H9 (cell line): ENCODE measurements around the gene EML3. TPM values are rescaled to one million over a fixed set of nuclear protein-coding genes. Genes with fewer than 3 reads are reported as not detected.

Source experiments
- DNase-seq: peaks from one replicate; pipeline ENCODE4 v3.0.0-alpha.2; 2017
- H2AFZ ChIP-seq: one replicate; pipeline ENCODE4 v1.6.1; 2013; ENCODE audit warnings: mild to moderate bottlenecking, low read length, control low read depth, moderate library complexity
- H2AK5ac ChIP-seq: 2 replicates; pipeline ENCODE4 v1.6.1; 2013; ENCODE audit warnings: low read length, control low read depth, mixed read lengths; ENCODE audit not compliant: insufficient read length
- H2BK120ac ChIP-seq: one replicate; pipeline ENCODE4 v1.6.1; 2013; ENCODE audit warnings: low read depth, mild to moderate bottlenecking, low read length, control low read depth, inconsistent platforms; ENCODE audit not compliant: poor library complexity, severe bottlenecking
- H2BK12ac ChIP-seq: 2 replicates; pipeline ENCODE4 v1.6.1; 2013; ENCODE audit warnings: low read length, control low read depth, mixed read lengths, low read depth; ENCODE audit not compliant: insufficient read length
- H2BK15ac ChIP-seq: 2 replicates; pipeline ENCODE4 v1.6.1; 2013; ENCODE audit warnings: low read depth, low read length, control low read depth
- H2BK20ac ChIP-seq: one replicate; pipeline ENCODE4 v1.6.1; 2013; ENCODE audit warnings: low read depth, mild to moderate bottlenecking, low read length, control low read depth, inconsistent platforms; ENCODE audit not compliant: poor library complexity, severe bottlenecking
- H2BK5ac ChIP-seq: 2 replicates; pipeline ENCODE4 v1.6.1; 2013; ENCODE audit warnings: low read length, control low read depth, mixed read lengths; ENCODE audit not compliant: insufficient read length
- H3K14ac ChIP-seq: 2 replicates; pipeline ENCODE4 v1.6.1; 2013; ENCODE audit warnings: low read length, control low read depth; ENCODE audit not compliant: insufficient read depth
- H3K18ac ChIP-seq: 2 replicates; pipeline ENCODE4 v1.6.1; 2013; ENCODE audit warnings: low read depth, mild to moderate bottlenecking, mixed read lengths, low read length, control low read depth; ENCODE audit not compliant: insufficient read length
- H3K23ac ChIP-seq: 2 replicates; pipeline ENCODE4 v1.6.1; 2013; ENCODE audit warnings: low read length, control low read depth, mixed read lengths, low read depth; ENCODE audit not compliant: insufficient read length
- H3K23me2 ChIP-seq: 2 replicates; pipeline ENCODE4 v1.6.1; 2013; ENCODE audit warnings: low read depth, mild to moderate bottlenecking, mixed read lengths, low read length, control low read depth; ENCODE audit not compliant: insufficient read length, poor library complexity, severe bottlenecking
- H3K27ac ChIP-seq: 2 replicates; pipeline ENCODE4 v1.5.1; 2013; ENCODE audit warnings: low read length, control low read depth, mixed read lengths, low read depth; ENCODE audit not compliant: insufficient read length
- H3K27me3 ChIP-seq: 2 replicates; pipeline ENCODE4 v1.6.1; 2013; ENCODE audit warnings: low read length, control low read depth, inconsistent platforms; ENCODE audit not compliant: insufficient read depth
- H3K4ac ChIP-seq: 2 replicates; pipeline ENCODE4 v1.6.1; 2013; ENCODE audit warnings: low read depth, mild to moderate bottlenecking, control low read depth, inconsistent platforms, low read length, moderate library complexity
- H3K4me1 ChIP-seq: 2 replicates; pipeline ENCODE4 v1.6.1; 2013; ENCODE audit warnings: low read length, control low read depth, inconsistent platforms; ENCODE audit not compliant: insufficient read depth
- H3K4me2 ChIP-seq: 2 replicates; pipeline ENCODE4 v1.6.1; 2013; ENCODE audit warnings: low read length, control low read depth, mixed read lengths; ENCODE audit not compliant: insufficient read length, insufficient read depth
- H3K56ac ChIP-seq: 2 replicates; pipeline ENCODE4 v1.6.1; 2013; ENCODE audit warnings: low read depth, mild to moderate bottlenecking, mixed read lengths, low read length, control low read depth; ENCODE audit not compliant: insufficient read length
- H3K79me1 ChIP-seq: 2 replicates; pipeline ENCODE4 v1.6.1; 2013; ENCODE audit warnings: low read depth, mild to moderate bottlenecking, moderate library complexity, low read length, control low read depth, inconsistent platforms; ENCODE audit not compliant: insufficient read depth, poor library complexity, severe bottlenecking
- H3K79me2 ChIP-seq: 2 replicates; pipeline ENCODE4 v1.6.1; 2013; ENCODE audit warnings: low read length, control low read depth, inconsistent platforms; ENCODE audit not compliant: insufficient read depth
- H3K9ac ChIP-seq: 2 replicates; pipeline ENCODE4 v1.6.1; 2013; ENCODE audit warnings: low read length, control low read depth, mixed read lengths; ENCODE audit not compliant: insufficient read length; ENCODE audit errors: extremely low read depth
- H3K9me3 ChIP-seq: one replicate; pipeline ENCODE4 v1.6.1; 2013; ENCODE audit warnings: low read depth, low read length, inconsistent platforms; ENCODE audit not compliant: control insufficient read depth
- H3T11ph ChIP-seq: one replicate; pipeline ENCODE4 v1.6.1; 2013; ENCODE audit warnings: mild to moderate bottlenecking, low read length, control low read depth, inconsistent platforms
- H4K20me1 ChIP-seq: one replicate; pipeline ENCODE4 v1.6.1; 2013; ENCODE audit not compliant: control insufficient read depth, insufficient read length, insufficient read depth
- H4K5ac ChIP-seq: 2 replicates; pipeline ENCODE4 v1.6.1; 2013; ENCODE audit warnings: low read depth, mild to moderate bottlenecking, mixed read lengths, low read length, control low read depth; ENCODE audit not compliant: insufficient read length
- H4K8ac ChIP-seq: replicated peaks from 2 replicates; pipeline ENCODE4 v1.6.1; 2013; ENCODE audit warnings: low read length, control low read depth, mixed read lengths, low read depth; ENCODE audit not compliant: insufficient read length
- H4K91ac ChIP-seq: 2 replicates; pipeline ENCODE4 v1.6.1; 2013; ENCODE audit warnings: low read depth, mild to moderate bottlenecking, moderate library complexity, mixed read lengths, low read length, control low read depth; ENCODE audit not compliant: insufficient read length
- H3K27ac Mint-ChIP-seq, 3 experiments: 2 replicates in 2 of 3; 3 replicates in 1 of 3; pipeline ENCODE4 v1.8.0; 2020 to 2021; ENCODE audit warnings: mixed read lengths in 3 of 3, mild to moderate bottlenecking in 1 of 3, moderate library complexity in 1 of 3
- H3K27me3 Mint-ChIP-seq: 2 replicates; pipeline ENCODE4 v1.8.0; 2021; ENCODE audit warnings: low read depth, mild to moderate bottlenecking, moderate library complexity, mixed read lengths
- H3K36me3 Mint-ChIP-seq, 3 experiments: 2 replicates in 2 of 3; 3 replicates in 1 of 3; pipeline ENCODE4 v1.8.0; 2020 to 2021; ENCODE audit warnings: low read depth in 3 of 3, mixed read lengths in 3 of 3; ENCODE audit not compliant: insufficient read depth in 1 of 3
- H3K4me1 Mint-ChIP-seq, 2 experiments: 2 replicates each; pipeline ENCODE4 v1.8.0; 2020; ENCODE audit warnings: mixed read lengths in 2 of 2
- H3K4me3 Mint-ChIP-seq, 2 experiments: 2 replicates in 1 of 2; 3 replicates in 1 of 2; pipeline ENCODE4 v1.8.0; 2020 to 2021; ENCODE audit warnings: mild to moderate bottlenecking in 2 of 2, mixed read lengths in 2 of 2, moderate library complexity in 1 of 2
- H3K9me3 Mint-ChIP-seq, 2 experiments: 2 replicates in 1 of 2; 3 replicates in 1 of 2; pipeline ENCODE4 v1.8.0; 2020; ENCODE audit warnings: mild to moderate bottlenecking in 2 of 2, mixed read lengths in 2 of 2, moderate library complexity in 1 of 2
- CTCF ChIP-seq: fragments of 200-600 bp; sonication (generic); conservative IDR thresholded peaks from 3 replicates; pipeline ENCODE4 v1.8.0; 2021; ENCODE audit warnings: antibody characterized with exemption, mild to moderate bottlenecking
- WGBS: extraction: QIAGEN DNeasy Blood & Tissue Kit; methylation state at CpG from one replicate; pipeline ENCODE4 v1.1.7; 2013; ENCODE audit warnings: missing lambda C conversion rate, low lambda C conversion rate, mixed read lengths; ENCODE audit not compliant: insufficient read length; ENCODE audit errors: extremely low coverage; 5-methylcytosine and 5-hydroxymethylcytosine counted together
- total RNA-seq: library from RNA; stranded (reverse); gene quantifications from 2 replicates; pipeline ENCODE4 v1.2.1, GENCODE V29; 2021

Gene EML3
- total RNA-seq, 1 experiment from 2014 or later: 35.3 TPM

GRCh38 chr11:62553080-62553838 lies 59.3 kb downstream of the EML3 start:
- 0 out of 2 replicates have a peak overlapping the region, but pooled peaks have one; percentile 0 for H2BK15ac ChIP-seq
- peak overlapping the region; percentile 97 for H2BK20ac ChIP-seq
- no peaks in the 10 kb centered on the region for H3K79me2 ChIP-seq
- H2AFZ ChIP-seq: no peak overlapping the region
- Mint-ChIP-seq H3K36me3 (peaks cover 5 to 30% (median 22%) of the 10 kb centered on the region in 3 experiments), H3K4me1 (peaks cover 51 to 66% of the 10 kb centered on the region in 2 experiments), H3K27me3 (peaks cover 33% of the 10 kb centered on the region), H3K9me3 (no peaks in the 10 kb centered on the region; a peak in 1 of 5 replicates), H3K4me3 (peak overlapping the region; percentile 28 to 68), H3K27ac (peak overlapping the region; percentile 74 to 99 (median 95))
- no peak overlapping the region for H4K8ac ChIP-seq
- no peak overlapping the region for H3K56ac ChIP-seq
- peak overlapping the region; percentile 1 for H3K27ac ChIP-seq
- H2BK12ac ChIP-seq: peak overlapping the region; percentile 95
- H3K4me2 ChIP-seq: peak overlapping the region; percentile 44
- peak overlapping the region; percentile 95 for H3K18ac ChIP-seq
- H4K91ac ChIP-seq: peak overlapping the region; percentile 73
- H2AK5ac ChIP-seq: no peak overlapping the region
- no peaks in the 10 kb centered on the region for H3K23me2 ChIP-seq
- H2BK5ac ChIP-seq: no peak overlapping the region
- H3K79me1 ChIP-seq: no peaks in the 10 kb centered on the region
- no peaks in the 10 kb centered on the region for H3K9me3 ChIP-seq
- peaks cover 22% of the 10 kb centered on the region; the same call in 1 of the 2 replicates for H3K4me1 ChIP-seq
- no peak overlapping the region for H4K5ac ChIP-seq
- no peak overlapping the region for H3K23ac ChIP-seq
- H4K20me1 ChIP-seq: peaks cover 2% of the 10 kb centered on the region
- peak; percentile 84 for DNase-seq
- no CpG with 5 or more reads among the region's 15 CpGs for WGBS
- no peak for TF ChIP-seq CTCF
- peaks cover 9% of the 10 kb centered on the region; the same call in 1 of the 2 replicates for H3K27me3 ChIP-seq
- H2BK120ac ChIP-seq: peak overlapping the region; percentile 93
- H3T11ph ChIP-seq: peak overlapping the region; percentile 46
- H3K9ac ChIP-seq: peak overlapping the region; percentile 14
- peak overlapping the region; percentile 79; the same call in 1 of the 2 replicates for H3K4ac ChIP-seq
- peak overlapping the region; percentile 90 for H3K14ac ChIP-seq
